Hippocampal formation (tissue), 2 donors: ENCODE data around the gene ALKBH5.

Experiments used
- DNase-seq, 2 donors: peaks; one replicate each; lab custom pipeline; 2025; lab: John Stamatoyannopoulos, UW

Gene ALKBH5

DNA sequence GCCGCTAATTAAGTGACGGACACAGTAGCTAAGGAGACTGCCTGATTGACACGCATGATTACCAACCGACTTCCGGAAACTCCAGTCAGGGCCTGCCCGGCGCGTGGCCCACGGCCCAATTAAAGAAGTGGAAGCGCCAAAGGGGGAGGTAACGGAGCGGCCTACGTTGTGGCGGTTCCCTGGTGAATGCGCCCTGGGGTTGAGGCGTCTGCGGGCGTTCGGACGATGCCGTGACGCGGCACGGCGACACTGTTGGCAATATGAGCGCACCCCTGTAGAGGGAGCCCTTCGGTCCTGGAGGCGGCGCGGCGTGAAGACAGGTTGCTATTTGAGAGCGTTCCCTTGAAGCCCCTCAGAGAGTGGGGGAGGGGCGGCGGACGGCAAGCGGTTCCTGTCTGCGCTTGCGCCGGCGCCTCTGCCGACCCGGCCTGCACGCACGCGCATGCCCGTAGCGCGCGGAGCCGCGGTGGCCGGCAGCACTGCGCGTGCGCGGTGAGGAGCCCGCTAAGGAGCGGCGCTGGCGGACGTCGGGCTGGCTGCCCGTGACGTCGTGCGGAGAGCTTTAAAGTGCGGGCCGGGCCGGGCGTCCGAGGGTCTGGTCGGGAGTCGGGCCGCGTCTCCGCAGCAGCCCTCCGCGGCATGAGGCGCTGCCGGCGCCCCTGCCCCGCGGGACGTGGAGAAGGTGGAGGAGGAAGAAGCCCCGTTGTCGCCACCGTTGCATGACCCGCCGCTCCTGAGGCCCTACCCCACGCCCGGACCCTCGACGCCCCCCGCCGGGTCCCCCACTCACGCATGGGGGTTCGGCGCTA lies at the start of gene ALKBH5:
Gene ALKBH5, plus strand, starts transcription at position 495 of the 809 bp plus-strand sequence. CDS start 416 bp downstream, outside the sequence.
- peak; percentile 96 to 100 for DNase-seq

DNA sequence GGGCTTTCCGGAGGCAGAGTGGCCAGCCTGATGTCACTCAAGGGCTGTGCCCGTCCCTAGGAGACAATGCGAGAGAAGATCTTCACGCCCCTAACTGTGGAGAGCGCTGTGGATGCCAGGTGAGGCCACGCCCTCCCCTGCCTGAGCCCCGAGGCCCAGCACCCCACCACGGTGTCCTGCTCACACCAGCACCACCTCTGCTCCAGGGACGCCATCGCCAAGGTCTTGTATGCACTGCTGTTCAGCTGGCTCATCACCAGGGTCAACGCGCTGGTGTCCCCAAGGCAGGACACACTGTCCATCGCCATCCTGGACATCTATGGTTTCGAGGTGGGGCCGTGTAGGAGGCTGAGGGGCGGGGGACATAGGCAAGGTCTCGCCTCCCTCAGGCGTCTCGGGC lies 47.3 kb upstream of the ALKBH5 start:
- no peak for DNase-seq

DNA sequence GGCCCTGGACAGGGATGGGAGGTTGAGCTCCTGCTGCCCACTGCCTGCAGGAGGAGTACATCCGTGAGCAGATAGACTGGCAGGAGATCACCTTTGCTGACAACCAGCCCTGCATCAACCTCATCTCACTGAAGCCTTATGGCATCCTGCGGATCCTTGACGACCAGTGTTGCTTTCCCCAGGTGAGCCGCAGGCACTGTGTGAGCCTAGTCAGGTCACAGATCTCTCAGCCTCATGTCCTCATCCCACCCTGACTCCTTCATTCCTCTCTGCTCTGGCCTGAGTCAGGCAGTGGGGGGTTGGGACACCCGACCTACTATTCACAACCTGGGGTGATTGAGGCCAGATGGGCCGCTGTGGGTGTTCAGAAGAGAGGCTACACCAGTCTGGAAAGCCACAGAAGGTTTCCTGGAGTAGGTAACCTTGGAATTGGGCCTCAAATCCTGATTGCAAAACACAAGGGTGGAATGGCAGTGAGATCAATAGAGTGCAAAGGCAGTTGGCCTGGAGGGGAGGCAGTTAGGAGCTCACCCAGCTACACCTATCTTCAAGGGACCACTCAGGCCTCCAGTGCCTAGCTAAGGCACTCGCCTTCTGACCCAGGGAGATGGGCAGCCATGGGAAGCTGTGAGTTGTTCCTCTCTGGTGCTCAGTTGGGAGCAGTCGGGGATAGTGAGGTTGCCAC lies 45.4 kb upstream of the ALKBH5 start:
- no peak for DNase-seq

DNA sequence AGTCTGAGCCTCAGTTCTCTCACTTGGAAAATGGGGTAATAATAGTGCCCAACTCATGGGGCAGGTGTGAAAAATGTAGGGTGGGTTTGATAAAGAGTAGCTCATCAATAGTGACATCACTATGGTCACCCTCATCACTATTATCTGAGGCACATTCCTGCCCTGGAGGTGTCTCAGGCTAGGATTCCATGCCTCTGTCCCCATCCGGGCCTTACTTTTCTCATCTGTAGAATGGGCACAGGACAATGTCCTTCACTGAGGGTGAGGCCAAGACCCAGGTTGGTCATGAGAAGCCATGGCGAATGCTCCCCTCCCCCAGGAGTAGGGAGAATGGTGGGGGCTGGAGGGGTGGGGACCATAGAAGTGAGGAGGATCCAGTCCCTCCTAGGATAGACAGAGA lies 44.5 kb upstream of the ALKBH5 start:
- DNase-seq: no peak

DNA sequence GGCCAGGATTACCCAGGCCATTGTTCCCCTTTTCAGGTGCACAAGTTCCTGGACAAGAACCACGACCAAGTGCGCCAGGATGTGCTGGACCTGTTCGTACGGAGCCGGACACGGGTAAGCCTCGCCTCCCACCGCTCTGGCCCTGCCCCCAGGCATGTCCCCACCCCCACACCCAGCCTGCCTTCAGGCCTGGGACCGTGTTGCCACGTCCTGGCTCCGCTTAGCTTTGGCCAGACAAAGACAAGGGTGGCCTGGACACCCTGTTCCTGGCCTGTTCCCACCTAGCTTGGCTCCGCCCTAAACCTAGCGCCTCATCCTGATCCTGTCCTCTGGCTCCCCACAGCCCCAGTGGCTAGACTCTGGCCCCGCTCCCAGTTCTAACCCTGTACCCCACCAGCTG lies 44.1 kb upstream of the ALKBH5 start:
- DNase-seq: no peak

DNA sequence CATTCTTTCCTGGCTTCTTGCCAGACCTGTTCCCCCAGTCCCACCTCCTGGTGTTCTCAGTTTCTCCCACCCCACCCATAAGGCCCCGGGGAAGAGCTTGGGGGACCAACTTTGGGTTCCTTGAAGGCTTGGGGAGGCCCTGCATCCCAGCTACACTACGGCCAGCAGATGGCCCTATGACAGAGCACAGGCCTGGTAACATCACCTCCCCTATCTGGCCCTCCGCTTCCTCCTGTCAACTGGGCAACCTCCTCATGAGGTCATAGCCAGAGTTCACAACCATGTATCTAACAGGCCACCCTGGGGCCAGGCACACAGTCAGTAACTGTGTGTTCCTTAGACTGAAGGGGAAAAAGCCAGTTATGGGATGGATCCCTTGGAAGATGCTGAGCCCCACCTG lies 43.7 kb upstream of the ALKBH5 start:
- no peak for DNase-seq

DNA sequence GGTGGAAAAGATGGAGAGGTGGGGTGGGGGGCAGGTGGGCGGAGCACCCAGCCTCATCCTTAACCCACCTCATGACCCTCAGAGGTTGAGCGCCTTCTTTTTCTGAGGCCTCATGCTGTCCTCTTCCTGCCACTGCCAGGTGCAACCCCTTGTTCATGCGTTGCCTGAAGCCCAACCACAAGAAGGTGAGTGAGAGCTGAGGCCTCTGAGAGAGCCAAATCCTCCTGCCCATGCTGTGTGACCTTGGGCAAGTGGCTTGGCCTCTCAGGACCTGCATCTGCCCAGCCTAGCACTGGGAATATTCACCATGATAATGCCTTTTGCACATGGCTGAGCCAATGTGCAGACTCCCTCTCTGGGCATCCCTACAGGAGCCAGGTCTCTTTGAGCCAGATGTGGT lies 43.0 kb upstream of the ALKBH5 start:
- DNase-seq: no peak

DNA sequence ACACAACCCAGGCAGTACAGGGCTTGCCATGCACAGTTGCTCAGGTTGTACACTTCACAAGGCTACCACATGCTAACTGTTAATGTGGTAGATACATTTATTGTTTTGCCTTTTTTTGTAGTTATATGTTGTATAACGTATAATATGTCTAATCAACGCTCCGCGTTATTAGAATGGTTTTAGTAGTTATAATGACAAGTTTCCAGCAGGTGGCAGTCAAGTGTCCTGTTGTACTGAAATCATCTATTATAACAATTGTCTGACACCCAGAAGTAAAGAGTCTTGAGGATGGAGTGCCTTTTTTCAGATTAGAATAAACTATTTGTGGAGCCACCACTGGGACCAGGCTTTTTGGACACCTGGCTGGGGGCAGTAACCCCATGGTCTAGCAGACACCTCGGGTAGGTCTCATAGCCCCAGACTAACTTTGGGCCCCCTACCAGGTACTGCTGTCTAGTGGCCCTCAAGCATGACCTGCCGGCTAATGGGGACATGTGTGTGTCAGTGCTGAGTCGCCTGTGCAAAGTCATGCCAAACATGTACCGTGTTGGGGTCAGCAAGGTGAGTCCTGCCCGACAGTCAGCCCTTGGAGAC lies 42.3 kb upstream of the ALKBH5 start:
- peak in 1 of 2 donors; percentile 59 for DNase-seq

DNA sequence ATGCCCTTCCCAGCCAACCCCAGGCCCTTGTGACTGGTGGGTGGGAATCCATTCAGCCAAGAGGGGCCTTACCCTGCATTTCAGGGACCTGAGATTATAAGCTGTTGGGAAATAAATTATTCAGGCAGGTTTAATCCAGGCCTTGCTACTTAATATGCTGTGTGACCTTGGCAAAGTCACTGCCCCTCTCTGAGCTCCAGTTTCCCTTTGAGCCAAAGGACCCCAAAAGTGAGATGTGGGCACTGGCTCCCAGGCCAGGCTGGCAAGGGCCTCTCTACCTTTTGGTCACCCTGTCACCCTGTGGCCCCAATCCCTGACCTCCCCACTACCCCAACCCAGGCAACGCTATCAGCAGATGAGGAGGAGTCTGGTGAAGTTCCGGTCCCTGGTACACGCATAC lies 41.2 kb upstream of the ALKBH5 start:
- no peak for DNase-seq

DNA sequence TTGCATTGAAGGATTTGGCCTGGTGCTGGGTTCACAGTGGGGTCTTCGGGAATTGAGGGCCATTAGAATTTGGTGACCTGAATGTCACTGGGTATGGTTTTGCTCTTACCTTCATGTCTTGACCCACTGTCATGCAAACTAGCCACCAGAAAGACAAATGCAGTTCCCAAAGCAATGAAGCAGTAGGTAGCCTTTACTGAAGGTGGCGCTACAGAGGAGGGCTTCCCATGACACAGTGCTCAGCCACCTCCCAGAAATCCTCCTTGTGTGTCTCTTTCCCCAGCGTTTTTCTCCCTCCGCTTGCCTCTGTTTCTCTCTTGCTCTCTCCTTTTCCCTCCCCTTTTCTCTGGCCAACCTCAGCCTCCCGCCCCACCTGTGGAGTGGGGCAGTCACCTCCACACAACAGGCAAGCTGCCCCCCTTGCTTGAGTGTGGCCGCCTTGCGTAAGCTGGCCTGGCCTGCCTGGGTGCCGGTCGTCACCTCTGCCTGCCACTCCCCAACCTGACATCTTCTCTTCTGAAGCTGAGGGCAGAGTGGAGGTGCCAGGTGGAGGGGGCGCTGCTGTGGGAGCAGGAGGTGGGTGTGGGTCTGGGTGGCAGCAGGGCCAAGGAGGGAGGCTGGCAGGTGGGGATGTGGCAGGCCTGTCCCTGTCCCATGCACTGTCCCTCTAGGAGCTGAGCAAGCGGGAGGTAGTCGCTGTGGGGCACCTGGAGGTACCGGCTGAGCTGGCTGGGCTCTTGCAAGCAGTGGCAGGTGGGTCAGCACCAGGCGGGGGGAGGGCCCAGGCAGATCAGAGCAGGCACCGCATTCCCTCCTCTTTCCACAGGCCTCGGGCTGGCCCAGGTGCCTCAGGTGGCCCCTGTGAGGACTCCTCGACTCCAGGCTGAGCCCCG lies 40.3 kb upstream of the ALKBH5 start:
- DNase-seq: no peak

DNA sequence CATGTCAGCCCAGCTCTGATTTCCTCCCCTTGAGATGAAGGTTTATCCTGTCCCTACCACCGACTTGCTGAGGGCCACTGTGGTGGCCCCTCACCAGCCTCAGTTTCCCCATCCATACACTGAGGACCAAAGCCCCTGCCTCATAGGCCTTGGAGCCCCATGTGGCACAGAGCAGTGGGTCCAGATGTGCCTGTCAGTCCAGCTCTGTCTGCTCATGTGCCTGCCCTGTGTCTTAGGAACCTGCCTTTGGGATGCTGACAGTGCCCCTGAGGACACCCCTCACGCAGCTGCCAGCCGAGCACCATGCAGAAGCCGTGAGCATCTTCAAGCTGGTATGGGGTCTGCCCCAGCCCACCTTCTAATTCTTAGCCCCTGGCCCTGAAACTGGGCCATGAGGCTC lies 39.4 kb upstream of the ALKBH5 start:
- DNase-seq: no peak

DNA sequence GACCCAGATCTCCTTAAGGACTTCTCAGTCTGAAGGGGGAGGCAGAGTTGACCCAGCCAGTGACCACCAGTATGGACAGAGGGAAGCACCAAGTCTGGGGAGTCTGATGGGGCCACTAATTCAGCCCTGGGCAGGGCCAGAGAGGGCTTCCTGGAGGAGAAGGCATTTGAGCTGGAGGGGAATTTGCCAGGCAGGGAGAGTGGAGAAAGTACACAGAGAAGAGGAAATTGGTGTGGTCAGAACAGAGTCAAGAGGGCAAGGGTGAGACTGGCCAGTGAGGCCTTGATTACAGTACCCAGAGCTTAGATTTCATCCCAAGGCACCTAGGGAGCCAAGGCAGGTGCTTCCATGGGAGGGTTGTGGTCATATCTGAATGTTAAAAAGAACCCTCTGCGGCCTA lies 38.8 kb upstream of the ALKBH5 start:
- no peak for DNase-seq

DNA sequence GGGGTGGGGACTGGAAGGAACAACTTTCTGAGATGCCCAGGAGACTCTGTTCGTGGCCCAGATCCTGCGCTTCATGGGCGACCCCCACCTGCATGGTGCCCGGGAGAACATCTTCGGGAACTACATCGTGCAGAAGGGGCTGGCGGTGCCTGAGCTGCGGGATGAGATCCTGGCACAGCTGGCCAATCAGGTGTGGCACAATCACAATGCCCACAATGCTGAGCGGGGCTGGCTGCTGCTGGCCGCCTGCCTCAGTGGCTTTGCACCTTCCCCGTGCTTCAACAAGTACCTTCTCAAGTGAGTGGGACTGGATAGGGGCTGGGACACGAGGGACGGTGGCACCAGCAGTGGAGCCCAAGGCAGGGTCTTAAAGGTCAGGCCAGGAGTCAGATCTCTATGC lies 37.8 kb upstream of the ALKBH5 start:
- DNase-seq: no peak

DNA sequence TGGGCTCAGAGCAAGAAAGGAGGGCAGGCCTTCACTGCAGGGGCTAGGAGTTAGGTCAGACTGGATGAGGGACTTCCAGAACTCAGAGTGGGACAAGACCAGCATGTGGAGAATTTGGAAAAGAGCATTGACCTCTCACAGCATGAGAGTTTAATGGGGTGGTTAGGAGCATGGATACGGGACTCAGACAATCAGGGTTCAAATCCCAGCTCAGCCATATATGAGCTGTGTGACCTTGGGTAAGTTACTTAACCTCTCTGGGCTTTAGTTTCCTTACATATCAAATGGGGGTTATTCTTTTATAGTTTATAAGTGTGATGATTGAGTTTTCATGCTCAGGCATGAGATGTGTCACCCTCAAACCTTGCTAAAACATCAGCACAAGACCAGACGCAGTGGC lies 37.4 kb upstream of the ALKBH5 start:
- DNase-seq: no peak

DNA sequence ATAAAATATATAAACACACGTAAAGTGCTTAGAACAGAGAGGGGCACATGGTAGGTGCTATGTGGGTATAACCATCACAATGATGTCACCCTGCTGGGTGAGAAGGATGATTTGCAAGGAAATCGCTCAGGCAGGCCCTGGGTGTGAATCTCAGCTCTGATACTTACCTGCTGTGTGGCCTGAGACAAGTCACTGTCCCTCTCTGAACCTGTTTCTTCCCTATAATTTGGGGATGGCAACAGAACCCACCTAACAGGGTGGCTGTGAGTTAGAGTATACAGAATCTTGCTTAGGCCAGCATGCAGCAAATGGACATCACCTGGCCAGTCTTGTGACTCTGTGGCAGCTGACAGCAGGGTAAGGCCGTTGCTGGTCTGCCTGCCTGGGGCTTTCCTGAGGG lies 36.6 kb upstream of the ALKBH5 start:
- no peak for DNase-seq

DNA sequence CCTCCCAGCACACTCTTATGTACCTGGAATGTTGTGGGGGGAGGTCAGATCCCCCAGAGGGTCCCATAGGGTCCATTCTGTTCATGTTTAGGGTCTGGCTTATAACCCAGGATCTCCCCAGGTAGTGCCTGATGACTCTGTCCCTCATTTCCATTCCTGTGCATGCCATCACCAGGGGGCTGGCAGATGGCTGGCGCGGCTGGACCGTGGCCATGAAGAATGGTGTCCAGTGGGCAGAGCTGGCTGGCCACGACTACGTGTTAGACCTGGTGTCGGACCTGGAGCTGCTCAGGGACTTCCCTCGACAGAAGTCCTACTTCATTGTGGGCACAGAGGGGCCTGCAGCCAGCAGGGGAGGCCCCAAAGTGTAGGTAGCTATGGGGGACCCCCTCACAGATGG lies 35.0 kb upstream of the ALKBH5 start:
- DNase-seq: no peak

DNA sequence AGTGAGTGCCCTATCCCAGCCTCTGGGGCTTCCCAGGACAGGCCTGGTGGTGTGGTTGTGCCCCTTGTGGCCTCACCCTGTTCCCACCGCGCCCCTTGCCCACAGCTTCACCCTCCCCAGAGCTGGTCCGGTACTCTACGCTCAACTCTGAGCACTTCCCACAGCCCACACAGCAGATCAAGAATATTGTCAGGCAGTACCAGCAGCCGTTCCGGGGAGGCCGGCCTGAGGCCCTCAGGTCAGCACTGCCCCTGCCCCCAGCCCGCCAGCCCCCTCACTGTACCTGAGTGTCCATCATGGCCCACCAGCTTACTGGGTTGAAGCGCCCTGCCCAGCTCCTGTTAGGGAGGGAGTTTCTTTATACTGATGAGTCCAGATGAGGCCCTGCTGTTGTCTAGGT lies 32.3 kb upstream of the ALKBH5 start:
- no peak for DNase-seq

DNA sequence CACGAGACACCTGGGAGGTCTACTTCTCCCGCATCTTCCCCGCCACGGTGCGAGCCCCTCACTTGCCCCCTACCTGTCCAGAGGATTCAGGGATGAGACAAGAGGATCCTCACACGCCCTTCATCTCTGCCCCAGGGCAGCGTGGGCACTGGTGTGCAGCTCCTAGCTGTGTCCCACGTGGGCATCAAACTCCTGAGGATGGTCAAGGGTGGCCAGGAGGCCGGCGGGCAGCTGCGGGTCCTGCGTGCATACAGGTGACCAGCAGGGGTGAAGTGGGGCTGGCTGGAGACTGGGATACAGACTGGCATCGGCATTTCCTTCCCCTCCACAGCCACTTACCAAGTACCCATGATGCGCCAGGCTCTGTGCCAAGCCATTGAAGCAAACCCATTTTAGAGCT lies 28.4 kb upstream of the ALKBH5 start:
- no peak for DNase-seq

DNA sequence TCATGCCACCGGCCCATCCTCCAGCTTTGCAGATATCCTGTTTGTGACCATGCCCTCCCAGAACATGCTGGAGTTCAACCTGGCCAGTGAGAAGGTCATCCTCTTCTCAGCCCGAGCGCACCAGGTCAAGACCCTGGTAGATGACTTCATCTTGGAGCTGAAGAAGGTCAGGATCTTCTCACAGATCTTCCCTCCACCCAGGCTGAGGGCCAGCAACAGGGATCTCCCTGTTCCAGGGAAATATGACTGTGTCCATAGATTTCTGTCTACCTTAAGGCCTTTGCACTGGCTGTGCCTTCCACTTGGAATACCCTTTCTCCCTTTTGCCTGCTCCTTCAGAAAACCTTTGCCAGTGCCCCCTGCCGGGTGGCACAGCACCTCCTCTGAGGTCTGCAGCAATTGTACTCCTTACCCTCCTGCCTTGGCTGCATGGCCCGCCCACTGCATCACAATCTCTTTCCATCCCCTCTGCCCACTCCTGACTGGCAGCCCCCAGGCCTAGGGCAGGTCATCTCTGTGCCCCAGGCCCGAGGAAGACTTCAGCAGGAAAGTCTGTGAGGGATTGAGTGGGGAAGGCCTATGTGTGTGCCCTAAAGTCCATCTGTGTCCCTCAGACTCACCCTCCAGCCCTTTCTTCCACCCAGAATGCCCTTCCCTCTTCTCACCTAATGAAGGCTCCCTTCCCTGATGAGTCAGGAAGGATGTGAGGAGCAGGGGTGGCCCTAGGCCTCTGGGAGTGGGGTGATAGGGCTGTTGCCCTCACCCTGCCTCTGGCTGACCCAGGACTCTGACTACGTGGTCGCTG lies 27.3 kb upstream of the ALKBH5 start:
- no peak for DNase-seq

DNA sequence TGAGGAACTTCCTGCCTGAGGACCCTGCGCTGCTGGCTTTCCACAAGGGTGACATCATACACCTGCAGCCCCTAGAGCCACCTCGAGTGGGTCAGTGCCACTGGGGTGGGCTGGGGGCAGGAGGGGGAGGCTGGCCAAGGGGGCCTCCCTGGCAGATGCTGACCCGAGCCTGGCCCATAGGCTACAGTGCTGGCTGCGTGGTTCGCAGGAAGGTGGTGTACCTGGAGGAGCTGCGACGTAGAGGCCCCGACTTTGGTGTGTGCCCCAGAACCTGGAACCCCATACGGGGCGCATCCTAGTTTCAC lies 26.7 kb upstream of the ALKBH5 start:
- DNase-seq: no peak

DNA sequence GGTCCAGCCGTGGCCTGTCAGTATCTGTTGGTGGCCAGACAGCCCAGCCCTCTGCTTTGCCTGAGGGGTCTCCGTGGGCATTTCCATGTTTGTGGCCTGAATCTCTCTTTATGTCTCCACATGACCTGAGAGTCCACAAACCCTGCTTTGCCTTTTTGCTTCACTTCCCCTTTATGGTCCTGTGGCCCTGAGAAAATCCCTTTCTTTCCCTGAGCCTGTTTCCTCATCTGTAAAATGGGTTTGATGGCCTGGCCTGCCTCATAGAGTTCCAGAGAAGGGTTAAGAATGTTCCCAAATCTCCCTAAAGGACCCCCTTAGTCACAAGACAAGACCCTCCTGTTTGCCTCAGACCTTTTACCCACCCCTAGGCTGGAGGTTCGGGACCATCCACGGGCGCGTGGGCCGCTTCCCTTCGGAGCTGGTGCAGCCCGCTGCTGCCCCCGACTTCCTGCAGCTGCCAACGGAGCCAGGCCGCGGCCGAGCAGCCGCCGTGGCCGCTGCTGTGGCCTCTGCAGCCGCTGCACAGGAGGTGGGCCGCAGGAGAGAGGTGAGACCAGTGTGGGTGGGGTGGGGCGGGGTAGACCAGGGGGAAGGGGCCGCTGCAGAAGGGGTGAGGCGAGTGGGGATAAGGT lies 26.2 kb upstream of the ALKBH5 start:
- no peak for DNase-seq
